Measurements from ENCODE around the gene VSIG10L. TPM values are rescaled to one million over a fixed set of nuclear protein-coding genes. Genes with fewer than 3 reads are reported as not detected.

The VSIG10L gene
- total and polyA plus RNA-seq, 12 donors, result 0.33 to 1.6 (median 0.51) TPM

DNA sequence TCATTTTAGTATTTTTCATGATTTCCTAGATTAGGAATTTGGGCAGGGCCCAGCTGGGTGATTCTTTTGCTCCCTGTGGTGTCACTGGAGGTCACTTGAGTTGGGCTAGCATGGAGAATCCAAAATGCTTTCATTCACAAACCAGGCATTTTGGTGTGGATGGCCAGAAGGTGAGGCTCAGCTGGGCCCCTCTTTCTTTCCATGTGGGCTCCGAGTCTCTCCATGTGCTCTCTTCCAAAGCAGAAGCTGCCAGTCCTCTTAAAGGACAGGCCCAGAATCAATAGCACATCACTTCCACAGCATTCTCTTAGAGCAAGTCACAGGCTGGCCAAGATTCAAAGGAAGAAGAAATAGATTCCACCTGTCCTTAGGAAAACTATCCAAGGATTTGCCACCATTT lies 52.3 kb downstream of the VSIG10L start:
- H3K4me3 ChIP-seq, result no peak overlapping the region
- DNase-seq (no peak), ATAC-seq (no peak)
- 71 to 94% methylated on average over 1 of the region's 1 CpG for WGBS, 2 donors
- H3K36me3 ChIP-seq, result no peaks in the 10 kb centered on the region
- peaks cover 0 to 44% (median 24%) of the 10 kb centered on the region in 7 donors for H3K27me3 ChIP-seq
- H3K9me3 ChIP-seq, result no peaks in the 10 kb centered on the region
- TF ChIP-seq, protein P1, sequence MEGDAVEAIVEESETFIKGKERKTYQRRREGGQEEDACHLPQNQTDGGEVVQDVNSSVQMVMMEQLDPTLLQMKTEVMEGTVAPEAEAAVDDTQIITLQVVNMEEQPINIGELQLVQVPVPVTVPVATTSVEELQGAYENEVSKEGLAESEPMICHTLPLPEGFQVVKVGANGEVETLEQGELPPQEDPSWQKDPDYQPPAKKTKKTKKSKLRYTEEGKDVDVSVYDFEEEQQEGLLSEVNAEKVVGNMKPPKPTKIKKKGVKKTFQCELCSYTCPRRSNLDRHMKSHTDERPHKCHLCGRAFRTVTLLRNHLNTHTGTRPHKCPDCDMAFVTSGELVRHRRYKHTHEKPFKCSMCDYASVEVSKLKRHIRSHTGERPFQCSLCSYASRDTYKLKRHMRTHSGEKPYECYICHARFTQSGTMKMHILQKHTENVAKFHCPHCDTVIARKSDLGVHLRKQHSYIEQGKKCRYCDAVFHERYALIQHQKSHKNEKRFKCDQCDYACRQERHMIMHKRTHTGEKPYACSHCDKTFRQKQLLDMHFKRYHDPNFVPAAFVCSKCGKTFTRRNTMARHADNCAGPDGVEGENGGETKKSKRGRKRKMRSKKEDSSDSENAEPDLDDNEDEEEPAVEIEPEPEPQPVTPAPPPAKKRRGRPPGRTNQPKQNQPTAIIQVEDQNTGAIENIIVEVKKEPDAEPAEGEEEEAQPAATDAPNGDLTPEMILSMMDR (IDR thresholded peaks at IDR 0.05), result no peak
- H3K4me1 ChIP-seq, result no peaks in the 10 kb centered on the region
- intact Hi-C loops (cut with DNase I), result no loop called here
- H3K27ac ChIP-seq, result no peak overlapping the region

DNA sequence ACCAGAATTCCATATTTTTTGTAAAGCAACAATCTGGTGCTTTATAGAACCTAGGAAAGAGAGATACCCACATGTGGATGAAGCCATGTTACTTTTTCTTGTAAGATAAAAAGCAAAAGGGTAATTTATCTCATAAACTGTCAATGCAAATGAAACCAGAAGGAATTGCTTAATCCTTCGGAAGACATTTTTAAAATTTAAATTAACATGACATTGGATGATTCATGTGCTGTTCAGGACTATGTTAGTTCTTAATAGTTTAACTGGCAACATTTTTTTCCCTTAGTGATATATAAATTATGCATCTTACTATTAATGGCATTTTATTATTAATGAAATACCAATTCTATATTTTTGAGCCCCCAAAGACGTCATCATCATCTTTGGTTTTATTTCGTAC lies 56.3 kb downstream of the VSIG10L start:
- Histone ChIP-seq H3K36me3 (no peaks in the 10 kb centered on the region), H3K27ac (no peak overlapping the region), H3K9me3 (peaks cover 0 to 21% (median 0%) of the 10 kb centered on the region in 11 donors), H3K4me1 (no peaks in the 10 kb centered on the region), H3K27me3 (peaks cover 0 to 36% (median 25%) of the 10 kb centered on the region in 7 donors), H3K4me3 (no peak overlapping the region)
- intact Hi-C loops (cut with DNase I), result no loop called here
- TF ChIP-seq, protein P1 (IDR thresholded peaks at IDR 0.05), result no peak
- no peak for ATAC-seq
- WGBS, 2 donors, result 66 to 84% methylated on average over 3 of the region's 3 CpGs
- no peak for DNase-seq

DNA sequence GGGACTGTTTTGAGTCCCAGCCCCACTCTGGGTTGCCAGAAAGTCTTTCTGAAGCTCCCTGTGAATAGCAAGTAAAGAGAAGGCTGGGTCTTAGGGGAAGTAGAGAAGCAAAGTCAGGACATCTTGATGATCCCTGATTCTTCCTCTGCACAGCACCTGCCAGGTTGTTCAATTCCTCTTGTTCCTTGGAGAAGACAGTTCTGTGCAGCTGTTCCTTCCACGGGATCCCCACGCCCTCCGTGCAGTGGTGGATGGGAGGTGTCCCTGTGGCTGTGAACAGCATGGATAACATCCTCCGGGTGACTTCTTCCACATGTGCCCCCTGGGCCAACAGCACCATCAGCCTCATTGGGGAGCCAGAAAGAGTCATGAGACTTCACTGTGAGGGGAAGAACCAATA lies 59.6 kb downstream of the VSIG10L start:
- Histone ChIP-seq H3K27me3 (peaks cover 0 to 45% (median 29%) of the 10 kb centered on the region in 7 donors), H3K9me3 (peaks cover 0 to 21% (median 0%) of the 10 kb centered on the region in 11 donors), H3K36me3 (no peaks in the 10 kb centered on the region), H3K27ac (no peak overlapping the region), H3K4me1 (no peaks in the 10 kb centered on the region), H3K4me3 (no peak overlapping the region)
- WGBS, 2 donors, result 83% methylated on average over 4 of the region's 4 CpGs
- DNase-seq (no peak), ATAC-seq (no peak)
- TF ChIP-seq, protein P1 (IDR thresholded peaks at IDR 0.05), result no peak
- intact Hi-C loops (cut with DNase I), result no loop called here

Other genes starting within 250 kb of the VSIG10L start
- 1 to 10 TPM; 2.0 to 5.6 (median 3.2) TPM for gene CTU1, start 233.7 kb downstream of the VSIG10L start, total RNA-seq
- gene CTU1, start 233.7 kb downstream of the VSIG10L start, polyA plus RNA-seq, result 1 to 10 TPM; 2.6 to 4.1 TPM
- 1 to 10 TPM in 6 of 10 donors, under 1 TPM in 3, not detected in 1; 0.41 to 7.0 (median 1.1) TPM for gene SIGLEC9, start 217.2 kb downstream of the VSIG10L start, total RNA-seq
- 1 to 10 TPM; 1.0 to 1.8 TPM for gene SIGLEC9, start 217.2 kb downstream of the VSIG10L start, polyA plus RNA-seq
- gene SIGLEC7, start 199.8 kb downstream of the VSIG10L start, total RNA-seq, result 1 to 10 TPM in 2 of 10 donors, under 1 TPM in 6, not detected in 2; 0.15 to 2.9 (median 0.56) TPM
- gene SIGLEC7, start 199.8 kb downstream of the VSIG10L start, polyA plus RNA-seq, result 1 to 10 TPM; 1.2 to 1.3 TPM
- gene CD33, start 117.1 kb downstream of the VSIG10L start, total RNA-seq, result 10 to 100 TPM in 1 of 10 donors, 1 to 10 TPM in 6, under 1 TPM in 3; 0.51 to 16.6 (median 1.8) TPM
- gene CD33, start 117.1 kb downstream of the VSIG10L start, polyA plus RNA-seq, result 1 to 10 TPM; 2.1 to 5.0 TPM
- gene SIGLECL1, start 91.1 kb downstream of the VSIG10L start, total RNA-seq, result not detected
- not detected for gene SIGLECL1, start 91.1 kb downstream of the VSIG10L start, polyA plus RNA-seq
- under 1 TPM in 1 of 10 donors, not detected in 9; 0.19 TPM for gene IGLON5, start 30.5 kb downstream of the VSIG10L start, total RNA-seq
- gene IGLON5, start 30.5 kb downstream of the VSIG10L start, polyA plus RNA-seq, result under 1 TPM in 1 of 2 donors, not detected in 1; 0.14 TPM
- gene ETFB, start 24.2 kb upstream of the VSIG10L start, total RNA-seq, result 100 to 1,000 TPM; 220 to 444 (median 318) TPM
- 100 to 1,000 TPM; 396 to 542 TPM for gene ETFB, start 24.2 kb upstream of the VSIG10L start, polyA plus RNA-seq
- 1 to 10 TPM in 9 of 10 donors, not detected in 1; 1.4 to 2.2 (median 1.6) TPM for gene CLDND2, start 26.9 kb upstream of the VSIG10L start, total RNA-seq
- gene CLDND2, start 26.9 kb upstream of the VSIG10L start, polyA plus RNA-seq, result 1 to 10 TPM in 1 of 2 donors, not detected in 1; 1.2 TPM
- 10 to 100 TPM in 1 of 10 donors, 1 to 10 TPM in 6, under 1 TPM in 3; 0.47 to 23.1 (median 2.2) TPM for gene NKG7, start 30.5 kb upstream of the VSIG10L start, total RNA-seq
- 1 to 10 TPM; 2.0 to 3.1 TPM for gene NKG7, start 30.5 kb upstream of the VSIG10L start, polyA plus RNA-seq
- not detected for gene LIM2, start 45.8 kb upstream of the VSIG10L start, total RNA-seq
- not detected for gene LIM2, start 45.8 kb upstream of the VSIG10L start, polyA plus RNA-seq
- gene C19orf84, start 48.5 kb upstream of the VSIG10L start, total RNA-seq, result not detected
- not detected for gene C19orf84, start 48.5 kb upstream of the VSIG10L start, polyA plus RNA-seq
- gene SIGLEC10, start 75.5 kb upstream of the VSIG10L start, total RNA-seq, result 1 to 10 TPM in 3 of 10 donors, under 1 TPM in 7; 0.17 to 4.2 (median 0.82) TPM
- gene SIGLEC10, start 75.5 kb upstream of the VSIG10L start, polyA plus RNA-seq, result 1 to 10 TPM in 1 of 2 donors, under 1 TPM in 1; 0.22 to 1.8 TPM
- gene SIGLEC8, start 116.3 kb upstream of the VSIG10L start, total RNA-seq, result under 1 TPM in 4 of 10 donors, not detected in 6; 0.13 to 0.95 (median 0.19) TPM
- not detected for gene SIGLEC8, start 116.3 kb upstream of the VSIG10L start, polyA plus RNA-seq
- gene CEACAM18, start 136.4 kb upstream of the VSIG10L start, total RNA-seq, result not detected
- gene CEACAM18, start 136.4 kb upstream of the VSIG10L start, polyA plus RNA-seq, result not detected
- gene SIGLEC12, start 159.7 kb upstream of the VSIG10L start, total RNA-seq, result under 1 TPM in 1 of 10 donors, not detected in 9; 0.70 TPM
- under 1 TPM in 1 of 2 donors, not detected in 1; 0.10 TPM for gene SIGLEC12, start 159.7 kb upstream of the VSIG10L start, polyA plus RNA-seq
- gene SIGLEC6, start 189.5 kb upstream of the VSIG10L start, total RNA-seq, result under 1 TPM in 7 of 10 donors, not detected in 3; 0.15 to 0.42 (median 0.21) TPM
- not detected for gene SIGLEC6, start 189.5 kb upstream of the VSIG10L start, polyA plus RNA-seq
- gene ZNF175, start 229.1 kb upstream of the VSIG10L start, total RNA-seq, result 1 to 10 TPM; 4.5 to 9.6 (median 8.3) TPM
- gene ZNF175, start 229.1 kb upstream of the VSIG10L start, polyA plus RNA-seq, result 1 to 10 TPM; 1.6 to 3.4 TPM

All from heart right ventricle (tissue), 16 donors.